Measurements from ENCODE around the gene RHOJ. TPM values are rescaled to one million over a fixed set of nuclear protein-coding genes. Genes with fewer than 3 reads are reported as not detected.

The RHOJ gene
- total and polyA plus RNA-seq, 12 donors, result 1.8 to 14.9 (median 5.6) TPM

DNA sequence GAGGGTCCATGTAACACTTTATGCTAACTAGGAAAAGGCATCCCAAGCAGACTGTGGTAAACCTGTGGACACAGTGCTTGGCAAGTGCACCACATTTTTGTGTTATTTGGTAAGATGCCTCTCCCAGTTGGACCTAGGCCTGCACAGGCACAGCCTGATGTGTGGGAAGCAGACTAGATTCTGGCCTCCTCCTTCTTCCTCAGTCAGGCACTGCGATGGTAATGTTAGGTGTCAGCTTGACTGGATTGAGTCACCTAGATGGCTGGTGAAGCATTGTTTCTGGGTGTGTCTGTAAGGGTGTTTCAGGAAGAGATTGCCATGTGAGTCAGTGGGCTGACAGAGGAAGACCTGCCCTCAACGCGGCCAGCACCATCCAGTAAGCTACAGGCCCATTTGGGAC, 25.3 kb upstream of the RHOJ start:
- no peak overlapping the region for H3K4me3 ChIP-seq
- TF ChIP-seq, protein P1, sequence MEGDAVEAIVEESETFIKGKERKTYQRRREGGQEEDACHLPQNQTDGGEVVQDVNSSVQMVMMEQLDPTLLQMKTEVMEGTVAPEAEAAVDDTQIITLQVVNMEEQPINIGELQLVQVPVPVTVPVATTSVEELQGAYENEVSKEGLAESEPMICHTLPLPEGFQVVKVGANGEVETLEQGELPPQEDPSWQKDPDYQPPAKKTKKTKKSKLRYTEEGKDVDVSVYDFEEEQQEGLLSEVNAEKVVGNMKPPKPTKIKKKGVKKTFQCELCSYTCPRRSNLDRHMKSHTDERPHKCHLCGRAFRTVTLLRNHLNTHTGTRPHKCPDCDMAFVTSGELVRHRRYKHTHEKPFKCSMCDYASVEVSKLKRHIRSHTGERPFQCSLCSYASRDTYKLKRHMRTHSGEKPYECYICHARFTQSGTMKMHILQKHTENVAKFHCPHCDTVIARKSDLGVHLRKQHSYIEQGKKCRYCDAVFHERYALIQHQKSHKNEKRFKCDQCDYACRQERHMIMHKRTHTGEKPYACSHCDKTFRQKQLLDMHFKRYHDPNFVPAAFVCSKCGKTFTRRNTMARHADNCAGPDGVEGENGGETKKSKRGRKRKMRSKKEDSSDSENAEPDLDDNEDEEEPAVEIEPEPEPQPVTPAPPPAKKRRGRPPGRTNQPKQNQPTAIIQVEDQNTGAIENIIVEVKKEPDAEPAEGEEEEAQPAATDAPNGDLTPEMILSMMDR (IDR thresholded peaks at IDR 0.05), result no peak
- TF ChIP-seq POLR2A (IDR thresholded peaks at IDR 0.05), result no peak
- H3K4me1 ChIP-seq (replicated peaks in 1 of 2), result no peaks in the 10 kb centered on the region
- no peak for DNase-seq
- no peak overlapping the region for H3K27ac ChIP-seq
- intact Hi-C loops (cut with DNase I), result loop anchor here in 1 of 2 donors (10.0 kb wide), 1 partner anchor 96 kb away; no protein-coding TSS in a partner anchor
- H3K27me3 ChIP-seq, result no peaks in the 10 kb centered on the region
- H3K9me3 ChIP-seq (replicated peaks in 1 of 3), result no peaks in the 10 kb centered on the region
- no peaks in the 10 kb centered on the region for H3K36me3 ChIP-seq (replicated peaks in 1 of 2)
- WGBS, 4 donors, result 86 to 98% (median 90%) methylated on average over 2 to 3 of the region's 3 CpGs

DNA sequence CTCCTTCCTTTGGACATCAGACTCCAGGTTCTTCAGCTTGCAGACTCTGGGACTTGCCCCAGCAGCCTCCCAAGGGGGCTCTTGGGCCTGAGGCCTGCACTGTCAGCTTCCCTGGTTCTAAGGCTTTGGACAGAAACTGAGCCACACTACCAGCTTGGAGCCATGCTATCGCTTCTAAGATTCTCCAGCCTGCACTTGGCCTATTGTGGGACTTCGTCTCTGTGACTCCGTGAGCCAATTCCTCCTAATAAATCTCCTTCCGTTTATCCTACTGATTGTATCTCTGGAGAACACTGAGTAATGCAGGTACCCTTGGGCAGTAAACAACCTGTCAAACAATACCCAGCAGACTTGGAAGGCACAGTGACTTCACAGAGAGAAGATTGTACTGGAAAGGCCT, 24.9 kb upstream of the RHOJ start:
- intact Hi-C loops (cut with DNase I), result loop anchor here in 1 of 2 donors (10.0 kb wide), 1 partner anchor 95 kb away; no protein-coding TSS in a partner anchor
- Histone ChIP-seq H3K27me3 (no peaks in the 10 kb centered on the region), H3K36me3 (replicated peaks in 1 of 2) (no peaks in the 10 kb centered on the region), H3K9me3 (replicated peaks in 1 of 3) (no peaks in the 10 kb centered on the region), H3K4me1 (replicated peaks in 1 of 2) (no peaks in the 10 kb centered on the region), H3K27ac (no peak overlapping the region), H3K4me3 (no peak overlapping the region)
- 79 to 86% (median 84%) methylated on average over 4 of the region's 4 CpGs for WGBS, 4 donors
- no peak for DNase-seq
- TF ChIP-seq, protein P1 (IDR thresholded peaks at IDR 0.05), result no peak
- TF ChIP-seq POLR2A (IDR thresholded peaks at IDR 0.05), result no peak

DNA sequence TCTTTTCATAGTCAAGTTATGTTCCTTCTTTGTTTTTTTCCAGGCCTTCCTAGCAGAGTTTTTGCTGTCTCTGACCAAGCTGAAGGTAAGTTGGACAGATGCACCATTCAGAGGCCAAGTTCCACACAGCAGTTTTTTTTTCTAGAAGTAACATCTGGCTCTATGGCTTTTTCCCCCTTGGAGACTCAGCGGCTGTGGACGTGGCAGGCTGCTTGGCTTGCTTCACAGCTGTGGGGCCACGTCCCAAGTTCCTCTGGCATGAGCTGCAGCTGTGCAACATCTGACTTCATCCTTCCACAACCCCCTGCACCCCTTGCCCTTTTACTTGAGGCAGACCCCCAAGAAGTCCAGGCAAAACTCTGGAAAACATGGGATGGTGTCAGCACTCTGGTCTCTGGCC, 24.2 kb upstream of the RHOJ start:
- H3K4me1 ChIP-seq (replicated peaks in 1 of 2), result no peaks in the 10 kb centered on the region
- no peaks in the 10 kb centered on the region for H3K9me3 ChIP-seq (replicated peaks in 1 of 3)
- H3K27ac ChIP-seq, result no peak overlapping the region
- no peaks in the 10 kb centered on the region for H3K27me3 ChIP-seq
- no peak for DNase-seq
- intact Hi-C loops (cut with DNase I), result no loop called here
- no peak for TF ChIP-seq POLR2A (IDR thresholded peaks at IDR 0.05)
- TF ChIP-seq, protein P1 (IDR thresholded peaks at IDR 0.05), result no peak
- 68 to 81% (median 69%) methylated on average over 3 of the region's 3 CpGs for WGBS, 4 donors
- no peak overlapping the region for H3K4me3 ChIP-seq
- no peaks in the 10 kb centered on the region for H3K36me3 ChIP-seq (replicated peaks in 1 of 2)

GRCh38 chr14:63182968-63183367, 21.3 kb upstream of the RHOJ start:
- WGBS, 4 donors, result 48 to 66% (median 58%) methylated on average over 3 of the region's 3 CpGs
- Histone ChIP-seq H3K27me3 (no peaks in the 10 kb centered on the region), H3K9me3 (replicated peaks in 1 of 3) (no peaks in the 10 kb centered on the region), H3K4me3 (no peak overlapping the region), H3K36me3 (replicated peaks in 1 of 2) (no peaks in the 10 kb centered on the region), H3K4me1 (replicated peaks in 1 of 2) (no peaks in the 10 kb centered on the region), H3K27ac (no peak overlapping the region)
- TF ChIP-seq, protein P1 (IDR thresholded peaks at IDR 0.05), result no peak
- intact Hi-C loops (cut with DNase I), result no loop called here
- no peak for DNase-seq
